Lower leg skin (tissue), 4 donors: ENCODE data around the gene FBXL19. TPM values are rescaled to one million over a fixed set of nuclear protein-coding genes. Genes with fewer than 3 reads are reported as not detected.

ENCODE experiments used
- DNase-seq, 2 donors: peaks; one replicate each; pipeline ENCODE4 v3.0.0-alpha.2; 2019; ENCODE audit warnings: low spot score in 2 of 2
- H3K4me3 ChIP-seq: fragments of 200-600 bp; sonication (generic); 2 replicates; pipeline ENCODE4 v1.5.1; 2017; ENCODE audit warnings: mild to moderate bottlenecking, low read depth; ENCODE audit not compliant: poor library complexity, severe bottlenecking
- POLR2A ChIP-seq, 2 donors: fragments of 450-650 bp; IDR thresholded peaks; one replicate each; pipeline ENCODE4 v1.6.1; 2016 to 2017; ENCODE audit warnings: antibody characterized with exemption in 2 of 2, mild to moderate bottlenecking in 1 of 2, moderate library complexity in 1 of 2
- WGBS, 2 donors: methylation state at CpG; one replicate each; pipeline ENCODE4 v1.1.5; 2018; 5-methylcytosine and 5-hydroxymethylcytosine counted together
- intact Hi-C: fragments of 100-400 bp; cut with DNase I; formaldehyde crosslinking; loops from one replicate; pipeline ENCODE4 v1.15.0; 2023; ENCODE audit warnings: low total_unique reads
- microRNA counts, 2 donors: library from miRNA; unstranded; fragments of <30 nt; microRNA quantifications; one replicate each; lab custom pipeline; 2016
- microRNA-seq, 2 donors: library from miRNA; unstranded; fragments of <30 nt; microRNA quantifications; one replicate each; pipeline ENCODE4, GENCODE V29; 2016; ENCODE audit warnings: borderline replicate concordance in 2 of 2, borderline number of aligned reads in 1 of 2
- total RNA-seq, 4 donors: library from RNA; depleted of rRNA; stranded (reverse); fragments of >200 nt; gene quantifications; one replicate each; pipeline ENCODE4 v1.1.0, GENCODE V29; 2016
- TF ChIP-seq, protein P1 (sequence below), 3 donors: fragments of 450-650 bp; IDR thresholded peaks; one replicate each; pipeline ENCODE4 v1.5.1; 2016; ENCODE audit warnings: antibody characterized with exemption in 3 of 3, mild to moderate bottlenecking in 3 of 3, moderate library complexity in 2 of 3

The FBXL19 gene
- total RNA-seq, 4 donors from 2014 or later: 17.7 to 25.1 (median 22.1) TPM

DNA sequence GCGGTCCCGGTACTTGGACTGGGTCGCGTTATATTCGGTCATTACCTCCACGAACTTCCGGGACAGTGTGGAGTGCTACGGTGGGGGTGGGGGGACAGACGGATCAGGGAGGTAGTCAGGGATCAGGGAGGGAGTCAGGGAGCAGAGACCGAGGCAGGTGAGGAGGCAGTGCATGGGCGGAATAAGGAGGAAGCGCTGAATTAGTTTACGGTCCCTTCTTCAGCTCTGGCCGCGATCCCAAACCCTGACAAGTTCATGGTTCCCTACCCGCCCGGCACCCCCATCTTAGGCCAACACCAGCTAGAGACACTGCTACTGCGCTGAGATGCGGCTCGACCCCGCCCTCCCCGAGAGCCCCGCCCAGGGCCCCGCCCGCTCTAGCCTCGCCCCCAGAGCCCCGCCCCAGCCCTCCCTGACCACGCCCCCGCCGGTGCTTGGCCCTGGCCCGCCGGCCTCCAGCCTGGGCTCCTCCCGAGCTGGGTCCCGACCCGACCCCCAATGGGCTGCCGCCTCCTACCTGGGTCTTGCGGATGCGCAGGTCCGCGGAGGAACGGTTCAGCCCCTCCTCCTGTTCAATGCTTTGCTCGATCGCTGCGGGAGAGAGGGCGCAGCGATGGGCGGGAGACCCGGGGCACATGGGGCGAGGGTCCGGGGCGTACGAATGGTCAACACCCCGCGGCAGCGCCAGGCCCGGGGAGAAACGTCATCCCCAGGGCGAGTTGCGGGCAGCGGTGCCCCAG, 73.8 kb downstream of the FBXL19 start:
- peak overlapping the region; percentile 38 for H3K4me3 ChIP-seq
- peak; percentile 82 to 96 for DNase-seq
- no peak for TF ChIP-seq POLR2A (IDR thresholded peaks at IDR 0.05)
- TF ChIP-seq, protein P1, sequence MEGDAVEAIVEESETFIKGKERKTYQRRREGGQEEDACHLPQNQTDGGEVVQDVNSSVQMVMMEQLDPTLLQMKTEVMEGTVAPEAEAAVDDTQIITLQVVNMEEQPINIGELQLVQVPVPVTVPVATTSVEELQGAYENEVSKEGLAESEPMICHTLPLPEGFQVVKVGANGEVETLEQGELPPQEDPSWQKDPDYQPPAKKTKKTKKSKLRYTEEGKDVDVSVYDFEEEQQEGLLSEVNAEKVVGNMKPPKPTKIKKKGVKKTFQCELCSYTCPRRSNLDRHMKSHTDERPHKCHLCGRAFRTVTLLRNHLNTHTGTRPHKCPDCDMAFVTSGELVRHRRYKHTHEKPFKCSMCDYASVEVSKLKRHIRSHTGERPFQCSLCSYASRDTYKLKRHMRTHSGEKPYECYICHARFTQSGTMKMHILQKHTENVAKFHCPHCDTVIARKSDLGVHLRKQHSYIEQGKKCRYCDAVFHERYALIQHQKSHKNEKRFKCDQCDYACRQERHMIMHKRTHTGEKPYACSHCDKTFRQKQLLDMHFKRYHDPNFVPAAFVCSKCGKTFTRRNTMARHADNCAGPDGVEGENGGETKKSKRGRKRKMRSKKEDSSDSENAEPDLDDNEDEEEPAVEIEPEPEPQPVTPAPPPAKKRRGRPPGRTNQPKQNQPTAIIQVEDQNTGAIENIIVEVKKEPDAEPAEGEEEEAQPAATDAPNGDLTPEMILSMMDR (IDR thresholded peaks at IDR 0.05): no peak
- WGBS, 2 donors: 4% methylated on average over 28 to 48 of the region's 60 CpGs
- intact Hi-C loops: no loop called here

DNA sequence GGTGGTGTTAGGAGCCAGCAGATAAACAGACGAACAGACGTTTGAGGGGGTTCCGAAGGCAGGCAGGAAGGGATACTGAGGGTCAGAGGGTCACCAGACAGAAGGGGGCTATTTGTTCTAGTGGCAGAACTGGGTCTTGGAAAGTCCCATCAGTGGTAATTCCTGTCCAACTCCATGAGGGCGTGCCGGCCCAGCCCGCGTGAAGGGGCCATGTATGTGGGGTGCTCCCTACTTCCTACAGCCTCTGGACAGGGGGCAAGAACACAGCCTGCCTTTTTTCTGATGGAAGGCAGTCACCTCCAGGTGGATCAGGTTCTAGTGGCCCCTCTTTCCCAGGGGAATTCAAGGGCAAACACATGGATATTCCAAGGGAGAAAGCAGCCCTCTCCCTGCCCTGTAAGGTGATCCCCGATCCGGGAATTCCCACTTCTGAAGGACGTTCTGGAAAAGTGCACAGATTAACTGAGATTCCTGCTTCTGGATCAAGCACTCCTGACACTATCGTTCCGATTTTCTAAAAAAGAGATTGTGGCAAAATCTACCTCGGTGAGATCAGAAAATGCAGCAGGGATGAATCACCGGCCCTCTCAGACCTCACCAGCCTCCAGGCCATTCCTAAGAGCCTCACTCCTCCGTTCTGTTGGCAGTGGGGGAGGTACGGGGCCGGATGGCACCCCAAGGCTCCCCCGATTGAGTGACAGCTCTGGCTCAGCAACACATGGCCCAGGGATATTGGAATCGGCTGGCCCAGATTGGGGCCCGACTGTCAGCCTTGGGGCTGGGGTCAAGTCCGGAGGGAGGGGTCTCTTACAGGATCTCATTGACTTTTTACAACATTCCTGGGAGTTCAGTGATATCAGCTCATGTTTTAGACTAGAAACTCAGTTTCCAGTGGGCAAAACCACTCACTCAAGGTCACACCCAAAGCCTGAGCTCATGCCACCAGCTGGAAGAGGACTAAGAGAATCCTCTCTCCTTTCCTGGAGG, 74.6 kb downstream of the FBXL19 start:
- peak overlapping the region; percentile 34 for H3K4me3 ChIP-seq
- 37 to 53% methylated on average over 21 of the region's 21 CpGs for WGBS, 2 donors
- intact Hi-C loops: no loop called here
- TF ChIP-seq, protein P1 (IDR thresholded peaks at IDR 0.05): no peak
- TF ChIP-seq POLR2A (IDR thresholded peaks at IDR 0.05): no peak
- no peak for DNase-seq

MicroRNAs encoded within 50 kb of the gene (microRNA counts, 767-probe panel; counts per million panel counts)
- 0 to 358 counts per million in 2 donors for microRNA hsa-miR-762 (lab: Ali Mortazavi, UCI)

Small RNAs within 50 kb of the gene (microRNA-seq; reads per million reads assigned to microRNA genes)
- 0.57 to 0.68 reads per million in 2 donors for gene MIR4519
- gene MIR762: 0 reads per million in 2 donors

Other genes with a start within 250 kb of the FBXL19 start
- 10 to 100 TPM; 21.7 to 44.0 (median 33.7) TPM for gene SRCAP, start 224.4 kb upstream of the FBXL19 start, total RNA-seq
- gene PHKG2, start 175.1 kb upstream of the FBXL19 start, total RNA-seq: 10 to 100 TPM; 20.6 to 39.5 (median 31.5) TPM
- 1 to 10 TPM; 1.2 to 4.1 (median 2.6) TPM for gene CFAP119, start 161.5 kb upstream of the FBXL19 start, total RNA-seq
- gene RNF40, start 161.2 kb upstream of the FBXL19 start, total RNA-seq: 100 to 1,000 TPM in 1 of 4 donors, 10 to 100 TPM in 3; 82.2 to 112 (median 92.9) TPM
- 10 to 100 TPM; 10.9 to 18.1 (median 16.0) TPM for gene ZNF629, start 136.4 kb upstream of the FBXL19 start, total RNA-seq
- gene BCL7C, start 29.5 kb upstream of the FBXL19 start, total RNA-seq: 10 to 100 TPM; 43.1 to 79.1 (median 63.0) TPM
- 1 to 10 TPM in 2 of 4 donors, under 1 TPM in 1, not detected in 1; 0.80 to 3.0 (median 2.5) TPM for gene CTF1, start 27.0 kb upstream of the FBXL19 start, total RNA-seq
- 10 to 100 TPM; 22.9 to 37.7 (median 34.6) TPM for gene ORAI3, start 25.5 kb downstream of the FBXL19 start, total RNA-seq
- gene SETD1A, start 34.2 kb downstream of the FBXL19 start, total RNA-seq: 10 to 100 TPM in 3 of 4 donors, 1 to 10 TPM in 1; 9.2 to 22.4 (median 10.7) TPM
- 10 to 100 TPM; 12.4 to 29.8 (median 19.0) TPM for gene HSD3B7, start 61.6 kb downstream of the FBXL19 start, total RNA-seq
- 1 to 10 TPM in 1 of 4 donors, under 1 TPM in 3; 0.32 to 1.4 (median 0.44) TPM for gene STX1B, start 87.1 kb downstream of the FBXL19 start, total RNA-seq
- 10 to 100 TPM; 38.7 to 53.1 (median 46.4) TPM for gene STX4, start 110.0 kb downstream of the FBXL19 start, total RNA-seq
- 10 to 100 TPM; 10.0 to 19.2 (median 12.6) TPM for gene ZNF668, start 150.7 kb downstream of the FBXL19 start, total RNA-seq
- gene ZNF646, start 150.8 kb downstream of the FBXL19 start, total RNA-seq: 10 to 100 TPM; 25.4 to 30.3 (median 27.1) TPM
- gene PRSS53, start 165.4 kb downstream of the FBXL19 start, total RNA-seq: 1 to 10 TPM; 2.3 to 3.8 (median 2.7) TPM
- 10 to 100 TPM; 43.7 to 95.5 (median 73.6) TPM for gene VKORC1, start 171.2 kb downstream of the FBXL19 start, total RNA-seq
- 10 to 100 TPM; 60.7 to 85.3 (median 78.6) TPM for gene BCKDK, start 184.8 kb downstream of the FBXL19 start, total RNA-seq
- 100 to 1,000 TPM in 1 of 4 donors, 10 to 100 TPM in 3; 69.7 to 116 (median 81.7) TPM for gene KAT8, start 194.1 kb downstream of the FBXL19 start, total RNA-seq
- gene PRSS8, start 212.2 kb downstream of the FBXL19 start, total RNA-seq: 100 to 1,000 TPM; 147 to 223 (median 172) TPM
- 10 to 100 TPM in 1 of 4 donors, 1 to 10 TPM in 3; 2.3 to 10.5 (median 3.3) TPM for gene PRSS36, start 226.5 kb downstream of the FBXL19 start, total RNA-seq